VCaP (cell line): ENCODE data around the gene NXPH3.
A peak's percentile ranks its signal among the peaks of the same experiment; 100 is the strongest.

Experiments
- H3K27ac ChIP-seq: fragments of 450-650 bp; 2 replicates; pipeline ENCODE4 v1.5.1; 2017
- CTCF ChIP-seq: fragments of 450-650 bp; conservative IDR thresholded peaks from 2 replicates; pipeline ENCODE4 v1.5.1; 2017; ENCODE audit warnings: mild to moderate bottlenecking, moderate library complexity

NXPH3 gene

GRCh38 chr17:49575679-49576087 is at the start of gene NXPH3:
Gene NXPH3 (plus strand): TSS chr17:49575871. CDS start chr17:49576220, 349 bp downstream.
- peak within 1 kb of the TSS; percentile 46; the same call in 1 of the 2 replicates for H3K27ac ChIP-seq
- TF ChIP-seq CTCF = peak; percentile 92

- no peak for TF ChIP-seq CTCF
- no peak overlapping the region for H3K27ac ChIP-seq
Observed at GRCh38 chr17:49527927-49528651, 47.6 kb upstream of the NXPH3 start.

- no peak overlapping the region for H3K27ac ChIP-seq
- TF ChIP-seq CTCF = no peak
Observed at GRCh38 chr17:49528966-49529365, 46.7 kb upstream of the NXPH3 start.

GRCh38 chr17:49530118-49530517 is 45.6 kb upstream of the NXPH3 start:
- no peak overlapping the region for H3K27ac ChIP-seq

GRCh38 chr17:49543860-49544259 is 31.8 kb upstream of the NXPH3 start:
- no peak for TF ChIP-seq CTCF
- H3K27ac ChIP-seq = no peak overlapping the region

More at GRCh38 chr17:49530118-49530517, 45.6 kb upstream of the NXPH3 start:
- no peak for TF ChIP-seq CTCF

GRCh38 chr17:49545007-49545660 is 30.5 kb upstream of the NXPH3 start:
- TF ChIP-seq CTCF = no peak
- no peak overlapping the region for H3K27ac ChIP-seq

GRCh38 chr17:49545806-49546545 is 29.7 kb upstream of the NXPH3 start:
- TF ChIP-seq CTCF = no peak
- no peak overlapping the region for H3K27ac ChIP-seq
